Rectal smooth muscle tissue (tissue), 1 donor: ENCODE data around the gene CSTPP1.
"Not testable (repeated sequence)": the region's sequence is repeated elsewhere in the genome, so short reads cannot be mapped to it uniquely, and the experiment has no call there.

Source experiments
- H3K27ac ChIP-seq: one replicate; pipeline ENCODE4 v1.7.0; 2013; ENCODE audit warnings: low read depth, low read length, inconsistent platforms
- H3K27me3 ChIP-seq: one replicate; pipeline ENCODE4 v1.7.0; 2013; ENCODE audit warnings: low read length; ENCODE audit not compliant: control insufficient read depth, insufficient read depth
- H3K36me3 ChIP-seq: one replicate; pipeline ENCODE4 v1.7.0; 2013; ENCODE audit warnings: low read length; ENCODE audit not compliant: control insufficient read depth, insufficient read depth
- H3K4me1 ChIP-seq: one replicate; pipeline ENCODE4 v1.7.0; 2013; ENCODE audit warnings: low read length; ENCODE audit not compliant: control insufficient read depth, insufficient read depth
- H3K4me3 ChIP-seq: one replicate; pipeline ENCODE4 v1.7.0; 2013; ENCODE audit warnings: low read length
- H3K9ac ChIP-seq: one replicate; pipeline ENCODE4 v1.7.0; 2013; ENCODE audit warnings: low read length

CSTPP1 gene

GRCh38 chr11:47071341-47071740, 134.8 kb downstream of the CSTPP1 start:
- H3K4me3 ChIP-seq = no peak overlapping the region
- no peak overlapping the region for H3K9ac ChIP-seq
- no peaks in the 10 kb centered on the region for H3K36me3 ChIP-seq
- H3K27me3 ChIP-seq = no peaks in the 10 kb centered on the region
- no peak overlapping the region for H3K27ac ChIP-seq
- no peaks in the 10 kb centered on the region for H3K4me1 ChIP-seq

GRCh38 chr11:47071791-47072261, 135.3 kb downstream of the CSTPP1 start:
- Histone ChIP-seq H3K27me3 (no peaks in the 10 kb centered on the region), H3K36me3 (no peaks in the 10 kb centered on the region), H3K9ac (no peak overlapping the region), H3K4me1 (no peaks in the 10 kb centered on the region), H3K4me3 (no peak overlapping the region), H3K27ac (no peak overlapping the region)

GRCh38 chr11:47078751-47079521, 142.4 kb downstream of the CSTPP1 start:
- Histone ChIP-seq H3K9ac (no peak overlapping the region), H3K36me3 (no peaks in the 10 kb centered on the region), H3K4me1 (no peaks in the 10 kb centered on the region), H3K27me3 (no peaks in the 10 kb centered on the region), H3K27ac (no peak overlapping the region), H3K4me3 (no peak overlapping the region)

GRCh38 chr11:47080775-47081174, 144.2 kb downstream of the CSTPP1 start:
- not testable (repeated sequence) for H3K4me1 ChIP-seq, H3K36me3 ChIP-seq, H3K27ac ChIP-seq, H3K4me3 ChIP-seq, H3K9ac ChIP-seq, H3K27me3 ChIP-seq

- Histone ChIP-seq H3K27me3 (no peaks in the 10 kb centered on the region), H3K4me3 (no peak overlapping the region), H3K36me3 (no peaks in the 10 kb centered on the region), H3K4me1 (no peaks in the 10 kb centered on the region), H3K9ac (no peak overlapping the region), H3K27ac (no peak overlapping the region)
Observed at GRCh38 chr11:47083913-47084312, 147.4 kb downstream of the CSTPP1 start.

GRCh38 chr11:47087801-47088200, 151.2 kb downstream of the CSTPP1 start:
- Histone ChIP-seq H3K36me3 (no peaks in the 10 kb centered on the region), H3K4me3 (no peak overlapping the region), H3K4me1 (no peaks in the 10 kb centered on the region), H3K9ac (no peak overlapping the region), H3K27me3 (no peaks in the 10 kb centered on the region), H3K27ac (no peak overlapping the region)

GRCh38 chr11:47093541-47093940, 157.0 kb downstream of the CSTPP1 start:
- Histone ChIP-seq H3K4me1 (no peaks in the 10 kb centered on the region), H3K27ac (no peak overlapping the region), H3K9ac (no peak overlapping the region), H3K36me3 (no peaks in the 10 kb centered on the region), H3K4me3 (no peak overlapping the region), H3K27me3 (no peaks in the 10 kb centered on the region)

GRCh38 chr11:47096871-47097270, 160.3 kb downstream of the CSTPP1 start:
- not testable (repeated sequence) for H3K9ac ChIP-seq, H3K27ac ChIP-seq, H3K4me3 ChIP-seq, H3K27me3 ChIP-seq, H3K36me3 ChIP-seq, H3K4me1 ChIP-seq

GRCh38 chr11:47098223-47098622, 161.7 kb downstream of the CSTPP1 start:
- not testable (repeated sequence) for H3K9ac ChIP-seq, H3K27ac ChIP-seq, H3K36me3 ChIP-seq, H3K4me3 ChIP-seq, H3K27me3 ChIP-seq, H3K4me1 ChIP-seq

GRCh38 chr11:47099214-47099917, 162.8 kb downstream of the CSTPP1 start:
- Histone ChIP-seq H3K9ac (no peak overlapping the region), H3K4me1 (no peaks in the 10 kb centered on the region), H3K27me3 (no peaks in the 10 kb centered on the region), H3K36me3 (no peaks in the 10 kb centered on the region), H3K27ac (no peak overlapping the region), H3K4me3 (no peak overlapping the region)

GRCh38 chr11:47099918-47100315, 163.4 kb downstream of the CSTPP1 start:
- H3K4me1 ChIP-seq = no peaks in the 10 kb centered on the region
- H3K27me3 ChIP-seq = no peaks in the 10 kb centered on the region
- no peak overlapping the region for H3K27ac ChIP-seq
- no peak overlapping the region for H3K4me3 ChIP-seq
- no peaks in the 10 kb centered on the region for H3K36me3 ChIP-seq
- H3K9ac ChIP-seq = no peak overlapping the region

- Histone ChIP-seq H3K36me3 (no peaks in the 10 kb centered on the region), H3K4me3 (no peak overlapping the region), H3K27me3 (no peaks in the 10 kb centered on the region), H3K9ac (no peak overlapping the region), H3K27ac (no peak overlapping the region), H3K4me1 (no peaks in the 10 kb centered on the region)
Observed at GRCh38 chr11:47101406-47101805, 164.8 kb downstream of the CSTPP1 start.
